A549 (cell line): ENCODE data around the gene DDX47. TPM values are rescaled to one million over a fixed set of nuclear protein-coding genes. Genes with fewer than 3 reads are reported as not detected.

ENCODE experiments used
- ATAC-seq, 2 experiments: fragments of 200-7000 bp in 1 of 2; fragments of >200 bp in 1 of 2; cut with Nextera tagmentation in 1 of 2; cut with Tn5 transposase in 1 of 2; 3 replicates each; pipeline versions ENCODE4 v1.8.0 to v1.9.1; 2018 to 2020; ENCODE audit warnings: mild to moderate bottlenecking in 1 of 2, moderate library complexity in 1 of 2
- CTCF ChIA-PET: fragments of 300-600 bp; sonication (Branson Sonifier 250); formaldehyde crosslinking; extraction: SDS; loops from one replicate; lab custom pipeline; 2021; ENCODE audit warnings: antibody characterized with exemption, inconsistent platforms; lab: Yijun Ruan, JAX
- POLR2A ChIA-PET: fragments of 350-600 bp; formaldehyde crosslinking; extraction: SDS; loops from one replicate; lab custom pipeline; 2021; ENCODE audit warnings: antibody characterized with exemption, inconsistent platforms; lab: Yijun Ruan, JAX
- DNase-seq, 2 experiments: peaks; one replicate each; pipeline versions ENCODE4 v3.0.0 to v3.0.0-alpha.2; 2011 to 2016; ENCODE audit warnings: low read depth in 1 of 2, low spot score in 1 of 2
- FAIRE-seq: peaks from 2 replicates; lab custom pipeline; 2011; peaks lifted over from hg19 to GRCh38; lab: Jason Lieb, UNC
- H3K27ac ChIP-seq, 2 experiments: fragments of >200 bp; sonication (Bioruptor Twin); formaldehyde crosslinking; 3 replicates each; pipeline ENCODE4 v1.5.1; 2016 to 2017
- H3K4me1 ChIP-seq: fragments of >200 bp; sonication (Bioruptor Twin); formaldehyde crosslinking; 3 replicates; pipeline ENCODE4 v1.6.1; 2016
- H3K4me2 ChIP-seq: fragments of >200 bp; sonication (Bioruptor Twin); formaldehyde crosslinking; 3 replicates; pipeline ENCODE4 v1.6.1; 2016
- H3K4me3 ChIP-seq: fragments of >200 bp; sonication (Bioruptor Twin); formaldehyde crosslinking; 3 replicates; pipeline ENCODE4 v1.5.1; 2016
- H3K9me3 ChIP-seq: fragments of >200 bp; sonication (Bioruptor Twin); formaldehyde crosslinking; 3 replicates; pipeline ENCODE4 v1.6.1; 2016
- BHLHE40 ChIP-seq: IDR thresholded peaks from 2 replicates; pipeline ENCODE4 v1.6.1; 2012; ENCODE audit warnings: low read depth, low read length, inconsistent platforms
- CBX2 ChIP-seq: fragments of 200-600 bp; sonication (generic); IDR thresholded peaks from 2 replicates; pipeline ENCODE4 v1.6.1; 2016; ENCODE audit warnings: low read depth, mild to moderate bottlenecking, borderline replicate concordance
- CBX8 ChIP-seq: fragments of 200-600 bp; sonication (generic); IDR thresholded peaks from 2 replicates; pipeline ENCODE4 v1.6.1; 2016
- CEBPB ChIP-seq, 2 experiments: fragments of >200 bp in 1 of 2; sonication (Bioruptor Twin) in 1 of 2; formaldehyde crosslinking in 1 of 2; IDR thresholded peaks; 2 replicates each; pipeline ENCODE4 v1.6.1; 2012 to 2016
- CHD4 ChIP-seq: fragments of 200-600 bp; sonication (generic); IDR thresholded peaks from 2 replicates; pipeline ENCODE4 v1.6.1; 2016; ENCODE audit warnings: antibody characterized with exemption, mild to moderate bottlenecking, borderline replicate concordance
- EP300 ChIP-seq, 2 experiments: fragments of >200 bp; sonication (Bioruptor Twin); formaldehyde crosslinking; IDR thresholded peaks; 2 replicates in 1 of 2; 3 replicates in 1 of 2; pipeline ENCODE4 v1.6.1; 2016 to 2017
- ESRRA ChIP-seq: fragments of 150-350 bp; IDR thresholded peaks from 2 replicates; pipeline ENCODE4 v1.6.1; 2014; ENCODE audit warnings: mild to moderate bottlenecking, low read length, borderline replicate concordance
- FOSL2 ChIP-seq, 2 experiments: fragments of 450-650 bp in 1 of 2; fragments of >200 bp in 1 of 2; sonication (Bioruptor Twin) in 1 of 2; formaldehyde crosslinking; IDR thresholded peaks; 2 replicates each; pipeline versions ENCODE4 v1.5.0 to v1.6.1; 2016 to 2020; ENCODE audit warnings: mild to moderate bottlenecking in 1 of 2, moderate library complexity in 1 of 2
- FOXS1 ChIP-seq: fragments of 250-450 bp; sonication (Bioruptor Pico); IDR thresholded peaks from 2 replicates; pipeline ENCODE4 v1.5.0; 2020; ENCODE audit warnings: mild to moderate bottlenecking, moderate library complexity
- GATA3 ChIP-seq: IDR thresholded peaks from 2 replicates; pipeline ENCODE4 v1.6.1; 2012; ENCODE audit warnings: borderline replicate concordance
- HEYL ChIP-seq: fragments of 250-450 bp; sonication (Bioruptor Pico); IDR thresholded peaks from 2 replicates; pipeline ENCODE4 v1.8.0; 2021; ENCODE audit warnings: mild to moderate bottlenecking, moderate library complexity
- HOXB13 ChIP-seq: fragments of 250-450 bp; sonication (Bioruptor Pico); IDR thresholded peaks from 2 replicates; pipeline ENCODE4 v1.5.0; 2020; ENCODE audit warnings: low read depth, mild to moderate bottlenecking, moderate library complexity
- JUN ChIP-seq, 2 experiments: fragments of >200 bp; sonication (Bioruptor Twin); formaldehyde crosslinking; IDR thresholded peaks; 2 replicates in 1 of 2; 3 replicates in 1 of 2; pipeline ENCODE4 v1.6.1; 2016 to 2017
- JUNB ChIP-seq: fragments of >200 bp; sonication (Bioruptor Twin); formaldehyde crosslinking; IDR thresholded peaks from 2 replicates; pipeline ENCODE4 v1.6.1; 2016
- KDM1A ChIP-seq: fragments of 200-600 bp; sonication (generic); IDR thresholded peaks from 2 replicates; pipeline ENCODE4 v1.6.1; 2016; ENCODE audit warnings: low read depth, mild to moderate bottlenecking
- MAFK ChIP-seq: fragments of 450-650 bp; IDR thresholded peaks from 2 replicates; pipeline ENCODE4 v1.6.1; 2014; ENCODE audit not compliant: partially characterized antibody
- MAZ ChIP-seq: fragments of 150-350 bp; IDR thresholded peaks from 2 replicates; pipeline ENCODE4 v1.6.1; 2014; ENCODE audit warnings: antibody characterized with exemption, low read depth, low read length, borderline replicate concordance
- MYC ChIP-seq: IDR thresholded peaks from 2 replicates; pipeline ENCODE4 v1.6.1; 2012; ENCODE audit warnings: mild to moderate bottlenecking, inconsistent platforms, low read length, improper control_type of control experiment, borderline replicate concordance
- NFE2L2 ChIP-seq: fragments of 150-350 bp; conservative IDR thresholded peaks from 2 replicates; pipeline ENCODE4 v1.6.1; 2014; ENCODE audit warnings: low read length
- NPAS2 ChIP-seq: fragments of 250-450 bp; sonication (Bioruptor Pico); IDR thresholded peaks from 2 replicates; pipeline ENCODE4 v1.8.0; 2022; ENCODE audit warnings: mild to moderate bottlenecking, moderate library complexity, borderline replicate concordance
- PHF8 ChIP-seq: fragments of 200-600 bp; sonication (generic); IDR thresholded peaks from 2 replicates; pipeline ENCODE4 v1.6.1; 2016; ENCODE audit warnings: low read depth, mild to moderate bottlenecking, antibody characterized with exemption, moderate library complexity, borderline replicate concordance
- SMC3 ChIP-seq: fragments of >200 bp; sonication (Bioruptor Twin); formaldehyde crosslinking; IDR thresholded peaks from 3 replicates; pipeline ENCODE4 v1.6.1; 2018; ENCODE audit warnings: inconsistent platforms
- SREBF2 ChIP-seq: fragments of 450-650 bp; IDR thresholded peaks from 2 replicates; pipeline ENCODE4 v1.6.1; 2014; ENCODE audit warnings: mild to moderate bottlenecking, moderate library complexity
- TP53 ChIP-seq: fragments of 250-450 bp; sonication (Bioruptor Pico); IDR thresholded peaks from 2 replicates; pipeline ENCODE4 v1.5.0; 2021; ENCODE audit warnings: mild to moderate bottlenecking, moderate library complexity
- ZFP36 ChIP-seq: fragments of 450-650 bp; IDR thresholded peaks from 2 replicates; pipeline ENCODE4 v1.6.1; 2014; ENCODE audit warnings: borderline replicate concordance; ENCODE audit not compliant: partially characterized antibody
- ZSCAN20 ChIP-seq: fragments of 250-450 bp; sonication (Bioruptor Pico); IDR thresholded peaks from 2 replicates; pipeline ENCODE4 v1.8.0; 2022; ENCODE audit warnings: mild to moderate bottlenecking, moderate library complexity
- WGBS: methylation state at CpG from one replicate; pipeline ENCODE4 v1.1.6; 2017; ENCODE audit errors: missing lambda C conversion rate; 5-methylcytosine and 5-hydroxymethylcytosine counted together
- polyA plus RNA-seq, 4 experiments: library from polyadenylated mRNA; depleted of rRNA in 3 of 4; stranded (reverse); fragments of >200 nt; fragmentation: RNase III in 1 of 4; extraction: RNeasy Plus Mini Kit Qiagen cat#74134 plus additional on column Dnase treatment in 1 of 4; gene quantifications; 2 replicates in 3 of 4; 3 replicates in 1 of 4; pipeline ENCODE4 v1.2.3, GENCODE V29; 2011 to 2017
- TF ChIP-seq, protein P1 (sequence below): fragments of >200 bp; sonication (Bioruptor Twin); formaldehyde crosslinking; IDR thresholded peaks from 3 replicates; pipeline ENCODE4 v1.5.1; 2016
- TF ChIP-seq, protein P2 (sequence below): fragments of >200 bp; sonication (Bioruptor Twin); formaldehyde crosslinking; IDR thresholded peaks from 3 replicates; pipeline ENCODE4 v1.6.1; 2016
- TF ChIP-seq, protein P3 (sequence below): fragments of 200-600 bp; sonication (generic); IDR thresholded peaks from 2 replicates; pipeline ENCODE4 v1.6.1; 2016; ENCODE audit warnings: antibody characterized with exemption, mild to moderate bottlenecking, moderate library complexity
- TF ChIP-seq, protein P4 (sequence below): IDR thresholded peaks from 2 replicates; pipeline ENCODE4 v1.6.1; 2012
- TF ChIP-seq, protein P5 (sequence below): IDR thresholded peaks from 2 replicates; pipeline ENCODE4 v1.6.1; 2012

The DDX47 gene
- polyA plus RNA-seq, 2 of the 4 experiments (the other 2 are of a cell fraction), result 81.6 to 144 TPM

DNA sequence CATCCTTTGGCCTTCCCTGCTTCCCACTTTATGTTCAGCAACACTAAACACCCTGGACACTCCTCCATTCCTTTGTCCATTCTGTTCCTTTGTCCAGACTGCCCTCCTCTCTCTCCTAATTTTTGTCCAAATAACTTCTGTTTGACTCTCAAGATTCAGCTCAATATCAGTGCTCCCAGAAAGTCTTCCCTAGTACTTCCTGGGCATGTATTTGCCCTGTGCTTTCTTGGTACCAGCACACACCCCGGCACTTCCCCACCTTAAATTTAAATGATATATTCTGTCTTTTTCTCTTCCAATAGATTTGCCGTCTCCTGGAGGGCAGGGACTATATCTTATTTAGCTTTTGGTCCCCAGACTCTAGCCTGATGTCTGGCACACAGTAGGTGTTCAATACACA is 34.1 kb upstream of the DDX47 start:
- no peak for DNase-seq
- ChIA-PET POLR2A (no interaction called here), CTCF (interaction anchor here (0.8 to 3.7 kb wide), 4 partner anchors 10 to 112 kb away, joined by 3 to 17 read pairs (median 4); partner anchors contain the start of gene GPRC5A)
- no peak for TF ChIP-seq CBX2
- TF ChIP-seq JUN (IDR thresholded peaks at IDR 0.05), result no peak
- no peak for TF ChIP-seq CBX8
- no peak for TF ChIP-seq MAFK
- no peak for TF ChIP-seq TP53
- TF ChIP-seq KDM1A, result no peak
- no peak for TF ChIP-seq SREBF2
- no peak for TF ChIP-seq MAZ
- Histone ChIP-seq H3K27ac (no peak overlapping the region; a peak in 1 of 6 replicates), H3K4me3 (no peak overlapping the region), H3K4me1 (peaks cover 26% of the 10 kb centered on the region), H3K4me2 (peak overlapping the region; percentile 56), H3K9me3 (no peaks in the 10 kb centered on the region)
- FAIRE-seq, result no peak
- ATAC-seq, result peak; percentile 28 to 45; a peak in 3 of 6 replicates
- 72% methylated on average over 2 of the region's 2 CpGs for WGBS

DNA sequence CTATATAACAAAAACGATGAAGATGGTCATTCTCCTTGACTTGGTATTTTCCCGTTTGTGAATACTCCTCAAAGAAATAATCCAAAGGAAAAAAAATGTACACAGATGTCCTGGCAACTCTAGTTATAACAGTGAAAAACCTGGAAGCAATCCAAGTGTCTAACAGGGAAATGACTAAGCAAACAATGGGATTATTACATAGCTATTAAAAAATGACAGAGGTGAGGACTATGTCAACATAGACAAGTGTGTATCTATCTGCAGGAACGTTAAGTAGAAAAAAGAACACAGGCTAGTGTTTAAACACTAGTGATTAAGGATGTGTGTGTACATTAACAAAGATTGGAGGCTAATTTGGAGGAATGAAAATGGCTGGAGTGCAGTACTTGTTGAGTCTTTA is 33.6 kb upstream of the DDX47 start:
- H3K9me3 ChIP-seq, result no peaks in the 10 kb centered on the region
- ChIA-PET CTCF (interaction anchor here (0.8 to 3.7 kb wide), 4 partner anchors 10 to 43 kb away, joined by 3 to 17 read pairs (median 3); partner anchors contain the start of gene DDX47), POLR2A (no interaction called here)
- TF ChIP-seq ZSCAN20 (no peak), MAZ (no peak), EP300 (IDR thresholded peaks at IDR 0.05) (no peak; a peak in 1 of 5 replicates), ESRRA (no peak), NPAS2 (CRISPR knock-in tag) (no peak), FOXS1 (CRISPR knock-in tag) (no peak; the same call in 1 of the 2 replicates), BHLHE40 (no peak), CEBPB (IDR thresholded peaks at IDR 0.05) (peak in 1 of 2 experiments; percentile 53; a peak in 1 of 4 replicates), GATA3 (peak; percentile 93), HOXB13 (no peak), PHF8 (no peak), CHD4 (no peak), MAFK (peak; percentile 35), JUN (IDR thresholded peaks at IDR 0.05) (0 out of 5 replicates have a peak, but pooled peaks have one; percentile 28 to 53), ZFP36 (no peak), MYC (no peak), SMC3 (no peak), NFE2L2 (no peak), FOSL2 (IDR thresholded peaks at IDR 0.05) (no peak), FOSL2 (CRISPR knock-in tag; IDR thresholded peaks at IDR 0.05) (peak; percentile 82), JUNB (peak; percentile 76), HEYL (CRISPR knock-in tag) (no peak)
- TF ChIP-seq, protein P1, sequence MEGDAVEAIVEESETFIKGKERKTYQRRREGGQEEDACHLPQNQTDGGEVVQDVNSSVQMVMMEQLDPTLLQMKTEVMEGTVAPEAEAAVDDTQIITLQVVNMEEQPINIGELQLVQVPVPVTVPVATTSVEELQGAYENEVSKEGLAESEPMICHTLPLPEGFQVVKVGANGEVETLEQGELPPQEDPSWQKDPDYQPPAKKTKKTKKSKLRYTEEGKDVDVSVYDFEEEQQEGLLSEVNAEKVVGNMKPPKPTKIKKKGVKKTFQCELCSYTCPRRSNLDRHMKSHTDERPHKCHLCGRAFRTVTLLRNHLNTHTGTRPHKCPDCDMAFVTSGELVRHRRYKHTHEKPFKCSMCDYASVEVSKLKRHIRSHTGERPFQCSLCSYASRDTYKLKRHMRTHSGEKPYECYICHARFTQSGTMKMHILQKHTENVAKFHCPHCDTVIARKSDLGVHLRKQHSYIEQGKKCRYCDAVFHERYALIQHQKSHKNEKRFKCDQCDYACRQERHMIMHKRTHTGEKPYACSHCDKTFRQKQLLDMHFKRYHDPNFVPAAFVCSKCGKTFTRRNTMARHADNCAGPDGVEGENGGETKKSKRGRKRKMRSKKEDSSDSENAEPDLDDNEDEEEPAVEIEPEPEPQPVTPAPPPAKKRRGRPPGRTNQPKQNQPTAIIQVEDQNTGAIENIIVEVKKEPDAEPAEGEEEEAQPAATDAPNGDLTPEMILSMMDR, result no peak
- TF ChIP-seq, protein P2, sequence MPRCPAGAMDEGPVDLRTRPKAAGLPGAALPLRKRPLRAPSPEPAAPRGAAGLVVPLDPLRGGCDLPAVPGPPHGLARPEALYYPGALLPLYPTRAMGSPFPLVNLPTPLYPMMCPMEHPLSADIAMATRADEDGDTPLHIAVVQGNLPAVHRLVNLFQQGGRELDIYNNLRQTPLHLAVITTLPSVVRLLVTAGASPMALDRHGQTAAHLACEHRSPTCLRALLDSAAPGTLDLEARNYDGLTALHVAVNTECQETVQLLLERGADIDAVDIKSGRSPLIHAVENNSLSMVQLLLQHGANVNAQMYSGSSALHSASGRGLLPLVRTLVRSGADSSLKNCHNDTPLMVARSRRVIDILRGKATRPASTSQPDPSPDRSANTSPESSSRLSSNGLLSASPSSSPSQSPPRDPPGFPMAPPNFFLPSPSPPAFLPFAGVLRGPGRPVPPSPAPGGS, result peak; percentile 23; the same call in 1 of the 3 replicates
- TF ChIP-seq, protein P3, sequence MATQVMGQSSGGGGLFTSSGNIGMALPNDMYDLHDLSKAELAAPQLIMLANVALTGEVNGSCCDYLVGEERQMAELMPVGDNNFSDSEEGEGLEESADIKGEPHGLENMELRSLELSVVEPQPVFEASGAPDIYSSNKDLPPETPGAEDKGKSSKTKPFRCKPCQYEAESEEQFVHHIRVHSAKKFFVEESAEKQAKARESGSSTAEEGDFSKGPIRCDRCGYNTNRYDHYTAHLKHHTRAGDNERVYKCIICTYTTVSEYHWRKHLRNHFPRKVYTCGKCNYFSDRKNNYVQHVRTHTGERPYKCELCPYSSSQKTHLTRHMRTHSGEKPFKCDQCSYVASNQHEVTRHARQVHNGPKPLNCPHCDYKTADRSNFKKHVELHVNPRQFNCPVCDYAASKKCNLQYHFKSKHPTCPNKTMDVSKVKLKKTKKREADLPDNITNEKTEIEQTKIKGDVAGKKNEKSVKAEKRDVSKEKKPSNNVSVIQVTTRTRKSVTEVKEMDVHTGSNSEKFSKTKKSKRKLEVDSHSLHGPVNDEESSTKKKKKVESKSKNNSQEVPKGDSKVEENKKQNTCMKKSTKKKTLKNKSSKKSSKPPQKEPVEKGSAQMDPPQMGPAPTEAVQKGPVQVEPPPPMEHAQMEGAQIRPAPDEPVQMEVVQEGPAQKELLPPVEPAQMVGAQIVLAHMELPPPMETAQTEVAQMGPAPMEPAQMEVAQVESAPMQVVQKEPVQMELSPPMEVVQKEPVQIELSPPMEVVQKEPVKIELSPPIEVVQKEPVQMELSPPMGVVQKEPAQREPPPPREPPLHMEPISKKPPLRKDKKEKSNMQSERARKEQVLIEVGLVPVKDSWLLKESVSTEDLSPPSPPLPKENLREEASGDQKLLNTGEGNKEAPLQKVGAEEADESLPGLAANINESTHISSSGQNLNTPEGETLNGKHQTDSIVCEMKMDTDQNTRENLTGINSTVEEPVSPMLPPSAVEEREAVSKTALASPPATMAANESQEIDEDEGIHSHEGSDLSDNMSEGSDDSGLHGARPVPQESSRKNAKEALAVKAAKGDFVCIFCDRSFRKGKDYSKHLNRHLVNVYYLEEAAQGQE, result no peak
- TF ChIP-seq, protein P4, sequence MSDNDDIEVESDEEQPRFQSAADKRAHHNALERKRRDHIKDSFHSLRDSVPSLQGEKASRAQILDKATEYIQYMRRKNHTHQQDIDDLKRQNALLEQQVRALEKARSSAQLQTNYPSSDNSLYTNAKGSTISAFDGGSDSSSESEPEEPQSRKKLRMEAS, result peak; percentile 47; the same call in 1 of the 2 replicates
- TF ChIP-seq, protein P5, sequence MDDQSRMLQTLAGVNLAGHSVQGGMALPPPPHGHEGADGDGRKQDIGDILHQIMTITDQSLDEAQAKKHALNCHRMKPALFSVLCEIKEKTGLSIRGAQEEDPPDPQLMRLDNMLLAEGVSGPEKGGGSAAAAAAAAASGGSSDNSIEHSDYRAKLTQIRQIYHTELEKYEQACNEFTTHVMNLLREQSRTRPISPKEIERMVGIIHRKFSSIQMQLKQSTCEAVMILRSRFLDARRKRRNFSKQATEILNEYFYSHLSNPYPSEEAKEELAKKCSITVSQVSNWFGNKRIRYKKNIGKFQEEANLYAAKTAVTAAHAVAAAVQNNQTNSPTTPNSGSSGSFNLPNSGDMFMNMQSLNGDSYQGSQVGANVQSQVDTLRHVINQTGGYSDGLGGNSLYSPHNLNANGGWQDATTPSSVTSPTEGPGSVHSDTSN, result no peak
- no peak overlapping the region for H3K4me3 ChIP-seq
- ATAC-seq (peak; percentile 57 to 77; a peak in 4 of 6 replicates), FAIRE-seq (peak; percentile 63), DNase-seq (peak; percentile 58 to 89)
- H3K27ac ChIP-seq, result no peak overlapping the region; a peak in 1 of 6 replicates
- WGBS, result under 1% methylated on average over 3 of the region's 3 CpGs
- peaks cover 26% of the 10 kb centered on the region for H3K4me1 ChIP-seq
- H3K4me2 ChIP-seq, result peak overlapping the region; percentile 56
